Measurements from ENCODE around the gene CCDC152. TPM values are rescaled to one million over a fixed set of nuclear protein-coding genes. Genes with fewer than 3 reads are reported as not detected.

Gene CCDC152
- total RNA-seq, 4 donors from 2014 or later, result 0.36 to 1.7 (median 1.1) TPM; not detected in 1

DNA sequence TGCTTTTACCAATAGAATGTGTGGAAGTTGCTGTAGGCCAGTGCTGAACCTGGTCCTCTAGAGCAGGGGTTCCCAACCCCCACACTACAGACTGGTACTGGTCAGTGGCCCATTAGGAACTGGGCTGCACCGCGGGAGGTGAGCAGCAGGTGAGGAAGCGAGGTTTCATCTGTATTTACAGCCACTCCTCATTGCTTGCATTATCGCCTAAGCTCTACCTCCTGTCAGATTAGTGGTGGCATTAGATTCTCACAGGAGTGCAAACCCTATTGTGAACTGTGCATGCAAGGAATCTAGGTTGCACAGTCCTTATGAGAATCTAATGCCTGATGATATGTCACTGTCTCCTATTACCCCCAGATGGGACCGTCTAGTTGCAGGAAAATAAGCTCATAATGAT is 6.1 kb upstream of the CCDC152 start:
- Histone ChIP-seq H3K27ac (no peak overlapping the region), H3K27me3 (no peaks in the 10 kb centered on the region), H3K4me3 (no peak overlapping the region), H3K4me1 (no peaks in the 10 kb centered on the region), H3K9me3 (no peaks in the 10 kb centered on the region), H3K36me3 (no peaks in the 10 kb centered on the region)
- TF ChIP-seq, protein P1, sequence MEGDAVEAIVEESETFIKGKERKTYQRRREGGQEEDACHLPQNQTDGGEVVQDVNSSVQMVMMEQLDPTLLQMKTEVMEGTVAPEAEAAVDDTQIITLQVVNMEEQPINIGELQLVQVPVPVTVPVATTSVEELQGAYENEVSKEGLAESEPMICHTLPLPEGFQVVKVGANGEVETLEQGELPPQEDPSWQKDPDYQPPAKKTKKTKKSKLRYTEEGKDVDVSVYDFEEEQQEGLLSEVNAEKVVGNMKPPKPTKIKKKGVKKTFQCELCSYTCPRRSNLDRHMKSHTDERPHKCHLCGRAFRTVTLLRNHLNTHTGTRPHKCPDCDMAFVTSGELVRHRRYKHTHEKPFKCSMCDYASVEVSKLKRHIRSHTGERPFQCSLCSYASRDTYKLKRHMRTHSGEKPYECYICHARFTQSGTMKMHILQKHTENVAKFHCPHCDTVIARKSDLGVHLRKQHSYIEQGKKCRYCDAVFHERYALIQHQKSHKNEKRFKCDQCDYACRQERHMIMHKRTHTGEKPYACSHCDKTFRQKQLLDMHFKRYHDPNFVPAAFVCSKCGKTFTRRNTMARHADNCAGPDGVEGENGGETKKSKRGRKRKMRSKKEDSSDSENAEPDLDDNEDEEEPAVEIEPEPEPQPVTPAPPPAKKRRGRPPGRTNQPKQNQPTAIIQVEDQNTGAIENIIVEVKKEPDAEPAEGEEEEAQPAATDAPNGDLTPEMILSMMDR (IDR thresholded peaks at IDR 0.05), result no peak
- TF ChIP-seq POLR2AphosphoS5 (IDR thresholded peaks at IDR 0.05), result no peak
- TF ChIP-seq POLR2A (IDR thresholded peaks at IDR 0.05), result no peak
- TF ChIP-seq EP300 (IDR thresholded peaks at IDR 0.05), result no peak
- 95% methylated on average over 5 of the region's 5 CpGs for WGBS
- no peak for DNase-seq (ENCODE audit: low spot score in 2 of 2)

DNA sequence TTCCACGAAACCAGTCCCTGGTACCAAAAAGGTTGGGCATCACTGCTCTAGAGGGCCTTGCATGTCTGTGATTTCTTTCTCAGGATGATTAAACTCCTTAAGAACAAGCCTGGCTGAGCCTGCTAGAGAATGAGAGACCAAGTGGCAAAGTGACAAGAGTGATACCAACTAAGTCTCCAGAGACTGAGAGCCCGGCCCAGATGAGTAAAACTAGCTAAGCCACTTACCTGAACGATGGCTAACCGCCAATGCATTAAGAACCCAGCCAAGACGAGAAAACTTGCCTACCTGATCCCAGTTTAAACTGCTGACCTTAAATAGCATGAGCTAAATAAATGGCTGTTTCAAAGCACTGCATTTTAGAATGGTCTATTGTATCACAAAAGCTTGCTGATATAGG is 5.6 kb upstream of the CCDC152 start:
- Histone ChIP-seq H3K27ac (no peak overlapping the region), H3K27me3 (no peaks in the 10 kb centered on the region), H3K4me1 (no peaks in the 10 kb centered on the region), H3K4me3 (no peak overlapping the region), H3K9me3 (no peaks in the 10 kb centered on the region), H3K36me3 (no peaks in the 10 kb centered on the region)
- no peak for TF ChIP-seq POLR2AphosphoS5 (IDR thresholded peaks at IDR 0.05)
- TF ChIP-seq, protein P1 (IDR thresholded peaks at IDR 0.05), result no peak
- TF ChIP-seq POLR2A (IDR thresholded peaks at IDR 0.05), result no peak
- 40% methylated on average over 5 of the region's 5 CpGs for WGBS
- DNase-seq (ENCODE audit: low spot score in 2 of 2), result no peak

DNA sequence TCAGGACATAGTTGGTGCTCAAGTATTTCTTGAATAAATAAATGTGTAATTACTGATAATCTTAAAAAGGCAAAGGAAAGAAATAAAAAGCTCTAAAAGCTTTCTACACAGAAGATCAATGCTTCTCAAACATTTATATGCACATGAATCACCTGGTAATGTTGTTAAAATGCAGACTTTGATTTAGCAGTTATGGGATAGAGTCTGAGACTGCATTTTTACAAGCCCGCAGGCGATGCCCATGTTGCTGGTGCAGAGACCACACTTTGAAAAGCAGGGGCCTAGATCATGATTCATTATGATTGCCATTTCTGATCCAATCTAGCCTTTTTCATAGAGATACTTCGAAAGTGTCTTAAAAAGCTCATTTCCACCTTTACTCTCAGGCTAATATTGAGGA is 3.5 kb upstream of the CCDC152 start:
- no peaks in the 10 kb centered on the region for H3K27me3 ChIP-seq
- no peak overlapping the region for H3K4me3 ChIP-seq
- no peak for DNase-seq (ENCODE audit: low spot score in 2 of 2)
- H3K4me1 ChIP-seq, result peaks cover 4% of the 10 kb centered on the region
- no peaks in the 10 kb centered on the region for H3K36me3 ChIP-seq
- no peaks in the 10 kb centered on the region for H3K9me3 ChIP-seq
- H3K27ac ChIP-seq, result no peak overlapping the region
- TF ChIP-seq, protein P1 (IDR thresholded peaks at IDR 0.05), result no peak
- TF ChIP-seq POLR2A (IDR thresholded peaks at IDR 0.05) (no peak), POLR2AphosphoS5 (IDR thresholded peaks at IDR 0.05) (no peak), EP300 (IDR thresholded peaks at IDR 0.05) (no peak)
- 96% methylated on average over 3 of the region's 3 CpGs for WGBS

DNA sequence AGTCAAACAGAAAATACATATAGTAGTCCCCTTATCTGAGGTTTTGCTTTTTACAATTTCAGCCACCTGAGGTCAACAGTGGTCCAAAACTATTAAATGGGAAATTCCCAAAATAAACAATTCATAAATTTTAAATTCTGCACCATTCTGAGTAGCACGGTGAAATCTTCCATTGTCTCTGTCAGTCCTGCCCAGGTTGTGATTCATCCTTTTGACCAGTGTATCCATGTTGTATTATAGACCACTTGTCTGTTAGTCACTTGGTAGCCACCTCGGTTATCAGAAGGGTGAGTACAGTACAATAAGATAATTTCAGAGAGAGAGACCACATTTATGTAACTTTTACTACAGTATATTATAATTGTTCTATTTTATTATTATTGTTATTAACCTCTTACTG is 2.8 kb downstream of the CCDC152 start:
- H3K9me3 ChIP-seq, result no peaks in the 10 kb centered on the region
- no peak for DNase-seq (ENCODE audit: low spot score in 2 of 2)
- H3K27ac ChIP-seq, result no peak overlapping the region
- H3K27me3 ChIP-seq, result no peaks in the 10 kb centered on the region
- H3K4me1 ChIP-seq, result peaks cover 4% of the 10 kb centered on the region
- no peaks in the 10 kb centered on the region for H3K36me3 ChIP-seq
- WGBS, result 89% methylated on average over 2 of the region's 2 CpGs
- no peak for TF ChIP-seq EP300 (IDR thresholded peaks at IDR 0.05)
- TF ChIP-seq POLR2AphosphoS5 (IDR thresholded peaks at IDR 0.05), result no peak
- H3K4me3 ChIP-seq, result no peak overlapping the region

DNA sequence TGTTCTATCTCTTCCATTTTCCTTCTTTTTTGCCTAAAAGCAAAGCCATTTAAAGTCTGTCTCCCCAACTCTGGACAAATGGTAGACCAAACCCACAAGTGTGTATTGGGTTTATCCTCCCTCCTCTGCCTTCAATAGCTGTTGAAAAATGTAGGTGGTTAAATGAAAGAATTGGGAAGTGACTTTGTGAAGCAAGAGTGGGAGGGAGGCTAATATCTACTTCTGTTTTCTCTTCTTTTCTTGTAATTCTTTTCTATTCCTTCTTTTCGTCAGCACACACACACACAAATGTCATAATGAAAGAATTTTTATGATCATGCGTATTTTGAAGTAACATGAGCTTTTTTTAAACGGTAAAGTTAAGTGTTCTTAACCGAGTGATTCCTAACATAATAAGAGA is 3.8 kb downstream of the CCDC152 start:
- no peak for DNase-seq (ENCODE audit: low spot score in 2 of 2)
- no peak for TF ChIP-seq POLR2AphosphoS5 (IDR thresholded peaks at IDR 0.05)
- Histone ChIP-seq H3K27me3 (no peaks in the 10 kb centered on the region), H3K27ac (no peak overlapping the region), H3K36me3 (no peaks in the 10 kb centered on the region), H3K9me3 (no peaks in the 10 kb centered on the region), H3K4me1 (peaks cover 4% of the 10 kb centered on the region), H3K4me3 (no peak overlapping the region)
- WGBS, result 89% methylated on average over 4 of the region's 4 CpGs

DNA sequence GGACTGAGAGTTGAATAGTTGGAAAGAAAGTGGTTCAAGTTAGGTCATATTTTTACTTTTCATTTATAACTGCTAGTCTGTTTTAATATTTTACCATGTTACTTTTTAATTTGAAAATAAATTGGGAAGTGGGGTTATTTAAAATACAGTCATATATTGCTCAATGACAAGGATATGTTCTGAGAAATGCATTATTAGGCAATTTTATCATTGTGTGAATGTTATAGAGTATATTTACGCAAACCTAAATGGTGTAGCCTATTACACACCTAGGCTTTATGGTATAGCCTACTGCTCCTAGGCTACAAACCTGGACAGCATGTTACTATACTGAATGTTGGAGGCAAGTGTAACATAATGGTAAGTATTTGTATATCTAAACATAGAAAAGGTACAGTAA is 5.2 kb downstream of the CCDC152 start:
- WGBS, result 90% methylated on average over 1 of the region's 1 CpG
- DNase-seq (ENCODE audit: low spot score in 2 of 2), result no peak

More for the DNA sequence above, 5.2 kb downstream of the CCDC152 start:
- H3K27me3 ChIP-seq, result no peaks in the 10 kb centered on the region
- no peaks in the 10 kb centered on the region for H3K36me3 ChIP-seq
- H3K4me3 ChIP-seq, result no peak overlapping the region
- no peak for TF ChIP-seq EP300 (IDR thresholded peaks at IDR 0.05)
- TF ChIP-seq POLR2AphosphoS5 (IDR thresholded peaks at IDR 0.05), result no peak
- TF ChIP-seq, protein P1 (IDR thresholded peaks at IDR 0.05), result no peak
- no peak for TF ChIP-seq POLR2A (IDR thresholded peaks at IDR 0.05)
- no peak overlapping the region for H3K27ac ChIP-seq
- H3K9me3 ChIP-seq, result no peaks in the 10 kb centered on the region
- peaks cover 4% of the 10 kb centered on the region for H3K4me1 ChIP-seq

Data from suprapubic skin (tissue), 4 donors.